Heart right ventricle (tissue), 16 donors: ENCODE measurements around the gene MANF. TPM values are rescaled to one million over a fixed set of nuclear protein-coding genes. Genes with fewer than 3 reads are reported as not detected.

Experiments
- ATAC-seq, 8 donors: fragments of 200-7000 bp; cut with Tn5 transposase; one replicate each; pipeline ENCODE4 v1.9.1; 2020; ENCODE audit warnings: mild to moderate bottlenecking in 8 of 8, moderate library complexity in 8 of 8, moderate number of reproducible peaks in 1 of 8
- DNase-seq, 2 donors: peaks; one replicate each; pipeline ENCODE4 v3.0.0-alpha.2; 2020
- H3K27ac ChIP-seq, 10 donors: fragments of 200-600 bp; sonication (generic) in 2 of 10; one replicate each; pipeline versions ENCODE4 v1.5.0 to v1.8.0; 2020 to 2022; ENCODE audit warnings: mild to moderate bottlenecking in 3 of 10
- H3K27me3 ChIP-seq, 7 donors: fragments of 200-600 bp; one replicate each; pipeline ENCODE4 v1.8.0; 2021 to 2022; ENCODE audit warnings: mild to moderate bottlenecking in 2 of 7
- H3K36me3 ChIP-seq, 9 donors: fragments of 200-600 bp; sonication (generic) in 1 of 9; one replicate each; pipeline versions ENCODE4 v1.5.0 to v1.8.0; 2020 to 2022; ENCODE audit warnings: mild to moderate bottlenecking in 2 of 9
- H3K4me1 ChIP-seq, 9 donors: fragments of 200-600 bp; sonication (generic) in 1 of 9; one replicate each; pipeline versions ENCODE4 v1.5.0 to v1.8.0; 2020 to 2022; ENCODE audit warnings: mild to moderate bottlenecking in 4 of 9
- H3K4me3 ChIP-seq, 10 donors: fragments of 200-600 bp; sonication (generic) in 2 of 10; one replicate each; pipeline versions ENCODE4 v1.5.0 to v1.8.0; 2020 to 2022; ENCODE audit warnings: mild to moderate bottlenecking in 7 of 10, moderate library complexity in 2 of 10
- H3K9me3 ChIP-seq, 11 donors: fragments of 200-600 bp in 10 of 11; sonication (generic) in 2 of 11; one replicate each; pipeline versions ENCODE4 v1.5.0 to v1.8.0; 2013 to 2022; ENCODE audit warnings: mild to moderate bottlenecking in 2 of 11, control low read depth in 1 of 11, moderate library complexity in 1 of 11
- CTCF ChIP-seq, 9 donors: fragments of 200-600 bp; sonication (generic) in 2 of 9; IDR thresholded peaks; one replicate each; pipeline versions ENCODE4 v1.5.0 to v1.8.0; 2021 to 2022; ENCODE audit warnings: antibody characterized with exemption in 9 of 9, mild to moderate bottlenecking in 5 of 9, moderate library complexity in 1 of 9
- WGBS, 2 donors: extraction: QIAGEN DNeasy Blood & Tissue Kit; methylation state at CpG; one replicate each; pipeline ENCODE4 v1.1.7; 2013; ENCODE audit warnings: inconsistent platforms in 1 of 2; 5-methylcytosine and 5-hydroxymethylcytosine counted together
- intact Hi-C, 10 donors: fragments of 100-400 bp; cut with DNase I; formaldehyde crosslinking; loops; one replicate each; pipeline versions ENCODE4 v1.11.1 to v1.14.2; 2022
- polyA plus RNA-seq, 2 donors: library from polyadenylated mRNA; stranded (reverse); fragments of 200-250 nt; gene quantifications; one replicate each; pipeline ENCODE4 v1.2.3, GENCODE V29; 2013
- total RNA-seq, 10 donors: library from RNA; stranded (reverse); fragmentation: NEBNext Ultra II Directional in 3 of 10; extraction: Animal tissue kit (Norgen Biotek cat#: 25700) in 3 of 10; gene quantifications; one replicate each; pipeline versions ENCODE4 v1.2.1 to v1.2.4, GENCODE V29; 2021 to 2023
- donor health status: Arrhythmogenic right ventricular cardiomyopathy.
- donor health status: ischemic (EF 13 %, LVEDD 7.1; RV severe dilation, severe dysfunction).
- donor health status: healthy with polysubstance abuse.
- donor health status: DM: no; HTN: yes; CAD: no.
- donor health status: DM: no; HTN: no; CAD: no.
- donor health status: ischemic (EF 25% LVEDD 6.9; RV normal size, moderate dysfunction).
- donor health status: ischemic (EF 25% LVEDD 5.7; RV mildly dilated, moderate dysfunction).
- donor health status: healthy.
- donor health status: DM: yes; HTN: yes; CAD: no.
- donor health status: Ischemic cardiomyopathy.
- donor health status: ischemic (EF 35%, LVEDD 5.7; RV mildly dilated, moderate dysfunction).
- donor health status: nonischemic (EF 11% LVEDD 7.7; RV severe dilation, severe dysfunction).
- donor health status: DM: yes; HTN: yes; CAD: no.
- donor health status: PGD.
- donor health status: ischemic (EF 29% LVEDD 5.4; RV normal size, mild dysfunction).
- donor health status: nonischemic (EF 23%, LVEDD 6.1; RV moderate dilation, normal function).

The MANF gene
- total and polyA plus RNA-seq, 12 donors, result 19.1 to 150 (median 45.1) TPM

GRCh38 chr3:51393134-51393495 lies 8.0 kb downstream of the MANF start:
- intact Hi-C loops, result loop anchor here in 8 of 10 donors (5.0 to 10.0 kb wide), 5 partner anchors 104 to 292 kb away; partner anchors contain the start of genes TEX264 (in 3 of the 8) and DCAF1 (in 2 of the 8)
- ATAC-seq, result no peak
- Histone ChIP-seq H3K9me3 (no peaks in the 10 kb centered on the region), H3K27ac (no peak overlapping the region), H3K36me3 (peaks cover 0 to 84% (median 37%) of the 10 kb centered on the region in 9 donors), H3K4me3 (no peak overlapping the region), H3K27me3 (no peaks in the 10 kb centered on the region), H3K4me1 (peaks cover 26 to 86% (median 80%) of the 10 kb centered on the region in 9 donors)
- no peak for TF ChIP-seq CTCF (IDR thresholded peaks at IDR 0.05)
- WGBS, 2 donors, result 94 to 97% methylated on average over 17 of the region's 17 CpGs
- DNase-seq, result no peak

GRCh38 chr3:51393564-51393963 lies 8.5 kb downstream of the MANF start:
- intact Hi-C loops, result loop anchor here in 8 of 10 donors (5.0 to 10.0 kb wide), 5 partner anchors 104 to 291 kb away; partner anchors contain the start of genes TEX264 (in 3 of the 8) and DCAF1 (in 2 of the 8)

GRCh38 chr3:51394541-51394940 lies 9.4 kb downstream of the MANF start:
- Histone ChIP-seq H3K9me3 (no peaks in the 10 kb centered on the region), H3K4me3 (no peak overlapping the region), H3K4me1 (peaks cover 26 to 86% (median 66%) of the 10 kb centered on the region in 9 donors), H3K36me3 (peaks cover 0 to 84% (median 40%) of the 10 kb centered on the region in 9 donors), H3K27ac (no peak overlapping the region), H3K27me3 (no peaks in the 10 kb centered on the region)
- no peak for TF ChIP-seq CTCF (IDR thresholded peaks at IDR 0.05)
- WGBS, 2 donors, result 82 to 84% methylated on average over 5 of the region's 5 CpGs
- intact Hi-C loops, result loop anchor here in 8 of 10 donors (5.0 to 10.0 kb wide), 5 partner anchors 103 to 290 kb away; partner anchors contain the start of genes TEX264 (in 3 of the 8) and DCAF1 (in 2 of the 8)
- DNase-seq (no peak), ATAC-seq (no peak)

More at GRCh38 chr3:51393564-51393963, 8.5 kb downstream of the MANF start:
- peaks cover 0 to 84% (median 39%) of the 10 kb centered on the region in 9 donors for H3K36me3 ChIP-seq
- DNase-seq (no peak), ATAC-seq (no peak)
- no peaks in the 10 kb centered on the region for H3K27me3 ChIP-seq
- WGBS, 2 donors, result 91 to 93% methylated on average over 14 of the region's 14 CpGs
- TF ChIP-seq CTCF (IDR thresholded peaks at IDR 0.05), result no peak
- H3K27ac ChIP-seq, result no peak overlapping the region
- H3K4me3 ChIP-seq, result no peak overlapping the region
- no peaks in the 10 kb centered on the region for H3K9me3 ChIP-seq
- peaks cover 26 to 89% (median 76%) of the 10 kb centered on the region in 9 donors for H3K4me1 ChIP-seq

- Histone ChIP-seq H3K4me1 (peaks cover 21 to 76% (median 60%) of the 10 kb centered on the region in 9 donors), H3K27ac (peak overlapping the region in 1 of 10 donors; percentile 41), H3K4me3 (no peak overlapping the region), H3K36me3 (peaks cover 0 to 85% (median 45%) of the 10 kb centered on the region in 9 donors), H3K9me3 (no peaks in the 10 kb centered on the region), H3K27me3 (no peaks in the 10 kb centered on the region)
- no peak for ATAC-seq
- DNase-seq, result no peak
- intact Hi-C loops, result loop anchor here in 7 of 10 donors (5.0 to 10.0 kb wide), 4 partner anchors 37 to 289 kb away; partner anchors contain the start of gene TEX264 (in 3 of the 7)
- no peak for TF ChIP-seq CTCF (IDR thresholded peaks at IDR 0.05)
- 67 to 75% methylated on average over 12 of the region's 12 CpGs for WGBS, 2 donors
These were observed 10.6 kb downstream of the MANF start for GRCh38 chr3:51395493-51396213.
